Activated CD4-positive, alpha-beta T cell treated with anti-CD3 and anti-CD28 coated beads for 36 hours (primary cell): ENCODE results near the gene AMOTL1. TPM values are rescaled to one million over a fixed set of nuclear protein-coding genes. Genes with fewer than 3 reads are reported as not detected.

ENCODE experiments used
- ATAC-seq: fragments of 200-7000 bp; cut with Tn5 transposase; one replicate; pipeline ENCODE4 v1.10.0; 2021; ENCODE audit warnings: mild to moderate bottlenecking, moderate library complexity
- CTCF ChIA-PET: fragments of 350-600 bp; sonication (Branson Sonifier 250); formaldehyde crosslinking; loops from one replicate; lab custom pipeline; 2021; ENCODE audit warnings: antibody characterized with exemption; lab: Charles Lee
- POLR2A ChIA-PET: fragments of 350-600 bp; sonication (Branson Sonifier 250); formaldehyde crosslinking; loops from one replicate; lab custom pipeline; 2021; ENCODE audit warnings: antibody characterized with exemption, inconsistent platforms; lab: Charles Lee
- DNase-seq: peaks from one replicate; pipeline ENCODE4 v3.0.0-alpha.2; 2020
- H3K27ac Mint-ChIP-seq: one replicate; pipeline ENCODE4 v1.8.0; 2021; ENCODE audit warnings: mixed read lengths
- H3K27me3 Mint-ChIP-seq: one replicate; pipeline ENCODE4 v1.8.0; 2021; ENCODE audit warnings: mixed read lengths
- H3K36me3 Mint-ChIP-seq: one replicate; pipeline ENCODE4 v1.8.0; 2021; ENCODE audit warnings: low read depth, mixed read lengths
- H3K4me1 Mint-ChIP-seq: one replicate; pipeline ENCODE4 v1.8.0; 2021; ENCODE audit warnings: mixed read lengths
- H3K4me3 Mint-ChIP-seq: one replicate; pipeline ENCODE4 v1.8.0; 2021; ENCODE audit warnings: mild to moderate bottlenecking, moderate library complexity, mixed read lengths
- H3K9me3 Mint-ChIP-seq: one replicate; pipeline ENCODE4 v1.8.0; 2021; ENCODE audit warnings: low read depth, mixed read lengths
- intact Hi-C, 2 experiments: fragments of 100-400 bp; cut with DNase I in 1 of 2; cut with micrococcal nuclease in 1 of 2; formaldehyde crosslinking; loops; one replicate each; pipeline versions ENCODE4 v1.14.2 to v1.15.1; 2022 to 2024; cut with DNase I, micrococcal nuclease
- total RNA-seq, 2 experiments: library from RNA; stranded (reverse); gene quantifications; one replicate each; pipeline ENCODE4 v1.2.3, GENCODE V29; 2021

Gene AMOTL1
- total RNA-seq, 2 experiments from 2014 or later: 1.8 to 2.3 TPM

GRCh38 chr11:94923004-94923334 is 154.8 kb downstream of the AMOTL1 start:
- intact Hi-C loops: no loop called here
- Mint-ChIP-seq H3K9me3 (peaks cover 13% of the 10 kb centered on the region), H3K27me3 (no peaks in the 10 kb centered on the region), H3K4me3 (no peak overlapping the region), H3K4me1 (peaks cover 33% of the 10 kb centered on the region), H3K27ac (no peak overlapping the region), H3K36me3 (peaks cover 14% of the 10 kb centered on the region)
- POLR2A ChIA-PET: no interaction called here
- ATAC-seq: no peak
- CTCF ChIA-PET: no interaction called here
- no peak for DNase-seq

DNA sequence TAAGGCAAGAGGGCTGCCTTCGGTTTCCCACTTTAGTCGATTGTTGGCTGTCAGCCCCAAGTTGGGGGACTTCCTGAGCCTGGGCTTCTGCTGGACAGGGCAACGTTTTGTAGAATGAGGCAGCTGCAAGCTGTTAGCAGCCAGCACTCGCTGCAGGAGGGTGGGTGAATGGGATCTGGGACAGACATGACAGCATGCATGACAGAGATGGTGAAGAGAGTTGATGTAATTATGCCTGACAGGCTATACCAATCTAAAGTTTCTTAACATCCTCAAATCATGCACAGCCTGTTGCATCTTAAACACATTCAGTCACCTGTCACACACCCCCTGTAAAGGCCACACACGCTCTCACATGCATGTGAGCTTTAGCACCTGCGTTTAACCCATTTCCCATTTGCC is 156.0 kb downstream of the AMOTL1 start:
- ATAC-seq (peak; percentile 40), DNase-seq (no peak)
- Mint-ChIP-seq H3K27me3 (no peaks in the 10 kb centered on the region), H3K4me3 (no peak overlapping the region), H3K4me1 (peaks cover 45% of the 10 kb centered on the region), H3K27ac (no peak overlapping the region), H3K9me3 (peaks cover 16% of the 10 kb centered on the region), H3K36me3 (peaks cover 14% of the 10 kb centered on the region)
- intact Hi-C loops: no loop called here
- CTCF ChIA-PET: interaction anchor here (0.7 to 0.9 kb wide), 2 partner anchors 9 to 1415 kb away, joined by 3 read pairs; no protein-coding TSS in a partner anchor
- POLR2A ChIA-PET: no interaction called here

- ChIA-PET CTCF (interaction anchor here (0.5 to 0.9 kb wide), 3 partner anchors 9 to 1415 kb away, joined by 3 read pairs; no protein-coding TSS in a partner anchor), POLR2A (interaction anchor here (0.7 kb wide), 1 partner anchor 766 kb away, joined by 3 read pairs; no protein-coding TSS in a partner anchor)
- DNase-seq (peak; percentile 28), ATAC-seq (peak; percentile 64)
- Mint-ChIP-seq H3K27ac (peak overlapping the region; percentile 59), H3K36me3 (peaks cover 14% of the 10 kb centered on the region), H3K9me3 (peaks cover 16% of the 10 kb centered on the region), H3K4me1 (peaks cover 45% of the 10 kb centered on the region), H3K27me3 (no peaks in the 10 kb centered on the region), H3K4me3 (no peak overlapping the region)
- intact Hi-C loops: no loop called here
Observed at GRCh38 chr11:94924612-94925011, 156.5 kb downstream of the AMOTL1 start.

DNA sequence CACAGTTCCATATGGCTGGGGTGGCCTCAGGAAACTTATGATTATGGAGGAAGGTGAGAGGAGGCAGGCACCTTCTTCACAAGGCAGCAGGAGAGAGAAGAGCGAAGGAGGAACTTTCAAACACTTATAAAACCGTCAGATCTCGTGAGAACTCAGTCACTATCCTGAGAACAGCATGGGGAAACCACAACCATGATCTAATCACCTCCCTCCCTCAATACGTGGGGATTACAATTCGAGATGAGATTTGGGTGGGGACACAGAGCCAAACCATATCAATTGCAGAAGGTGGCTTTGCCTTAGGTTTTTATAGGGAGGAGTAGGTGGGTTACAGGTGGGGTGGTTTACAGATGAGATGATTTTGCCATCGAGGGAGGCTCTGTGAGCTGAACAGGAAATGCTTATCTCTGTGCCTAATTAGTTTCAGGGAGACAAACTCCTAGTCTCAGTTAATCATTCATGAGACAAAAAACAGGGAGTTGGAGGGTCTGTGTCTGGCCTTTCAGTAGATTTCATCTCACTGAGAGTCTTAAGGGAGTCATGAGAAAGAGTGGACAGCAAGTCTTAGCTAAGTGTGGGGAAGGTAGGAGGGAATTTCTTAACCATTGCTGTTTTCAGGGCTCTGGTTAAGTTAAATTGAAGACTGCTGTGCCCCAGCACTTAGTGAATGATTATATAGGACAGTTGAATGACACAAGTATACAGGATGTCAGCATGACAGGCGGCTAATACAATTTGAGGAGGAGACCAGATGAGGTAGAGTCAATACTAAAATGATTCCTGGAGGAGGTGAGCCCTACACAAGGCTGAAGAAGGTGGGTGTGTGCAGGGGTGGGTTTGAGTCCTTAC is 157.5 kb downstream of the AMOTL1 start:
- intact Hi-C loops: no loop called here
- CTCF ChIA-PET: no interaction called here

DNA sequence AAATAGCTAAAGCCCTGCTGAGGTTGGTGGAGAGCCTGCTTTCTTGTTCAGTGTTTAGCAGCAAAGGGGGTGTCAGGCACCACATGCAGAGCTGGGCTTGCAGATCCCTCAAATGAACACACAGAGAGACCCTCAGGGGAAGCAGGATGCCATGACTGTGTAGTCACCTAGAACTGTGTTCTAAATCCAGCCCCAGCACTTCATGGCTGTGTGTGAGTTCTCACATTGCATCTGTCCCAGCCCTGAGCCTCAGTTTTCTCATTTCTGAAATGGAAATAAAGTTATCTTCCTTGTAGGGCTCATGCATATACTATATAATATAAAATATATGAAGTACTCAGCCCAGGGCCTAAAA is 158.1 kb downstream of the AMOTL1 start:
- ATAC-seq (no peak), DNase-seq (no peak)
- peak overlapping the region; percentile 24 for H3K27ac Mint-ChIP-seq
- H3K27me3 Mint-ChIP-seq: no peaks in the 10 kb centered on the region
- intact Hi-C loops: no loop called here
- peaks cover 44% of the 10 kb centered on the region for H3K4me1 Mint-ChIP-seq
- peaks cover 16% of the 10 kb centered on the region for H3K9me3 Mint-ChIP-seq
- CTCF ChIA-PET: interaction anchor here (0.5 kb wide), 1 partner anchor 18 kb away, joined by 3 read pairs; no protein-coding TSS in a partner anchor
- no peak overlapping the region for H3K4me3 Mint-ChIP-seq
- peaks cover 14% of the 10 kb centered on the region for H3K36me3 Mint-ChIP-seq
- POLR2A ChIA-PET: interaction anchor here (0.6 kb wide), 1 partner anchor 222 kb away, joined by 4 read pairs; no protein-coding TSS in a partner anchor

More for the DNA sequence above, 157.5 kb downstream of the AMOTL1 start:
- POLR2A ChIA-PET: interaction anchor here (0.6 to 0.7 kb wide), 2 partner anchors 222 to 764 kb away, joined by 3 to 4 read pairs; no protein-coding TSS in a partner anchor
- ATAC-seq: no peak
- Mint-ChIP-seq H3K27ac (peak overlapping the region; percentile 59), H3K9me3 (peaks cover 16% of the 10 kb centered on the region), H3K4me1 (peaks cover 45% of the 10 kb centered on the region), H3K27me3 (no peaks in the 10 kb centered on the region), H3K4me3 (no peak overlapping the region), H3K36me3 (peaks cover 14% of the 10 kb centered on the region)
- no peak for DNase-seq

Other genes with a start within 250 kb of the AMOTL1 start
- 1 to 10 TPM; 4.4 to 4.9 TPM for gene FUT4, start 224.4 kb upstream of the AMOTL1 start, total RNA-seq
- under 1 TPM; 0.37 to 0.48 TPM for gene PIWIL4, start 201.0 kb upstream of the AMOTL1 start, total RNA-seq
- 10 to 100 TPM; 74.7 to 85.0 TPM for gene CWC15, start 205.2 kb downstream of the AMOTL1 start, total RNA-seq
- gene KDM4D, start 205.4 kb downstream of the AMOTL1 start, total RNA-seq: 1 to 10 TPM; 1.5 to 1.8 TPM